Measurements from ENCODE around the gene CSTPP1. TPM values are rescaled to one million over a fixed set of nuclear protein-coding genes. Genes with fewer than 3 reads are reported as not detected.

Gene CSTPP1
- total and polyA plus RNA-seq, 5 donors from 2014 or later: 15.1 to 18.3 (median 15.5) TPM

DNA sequence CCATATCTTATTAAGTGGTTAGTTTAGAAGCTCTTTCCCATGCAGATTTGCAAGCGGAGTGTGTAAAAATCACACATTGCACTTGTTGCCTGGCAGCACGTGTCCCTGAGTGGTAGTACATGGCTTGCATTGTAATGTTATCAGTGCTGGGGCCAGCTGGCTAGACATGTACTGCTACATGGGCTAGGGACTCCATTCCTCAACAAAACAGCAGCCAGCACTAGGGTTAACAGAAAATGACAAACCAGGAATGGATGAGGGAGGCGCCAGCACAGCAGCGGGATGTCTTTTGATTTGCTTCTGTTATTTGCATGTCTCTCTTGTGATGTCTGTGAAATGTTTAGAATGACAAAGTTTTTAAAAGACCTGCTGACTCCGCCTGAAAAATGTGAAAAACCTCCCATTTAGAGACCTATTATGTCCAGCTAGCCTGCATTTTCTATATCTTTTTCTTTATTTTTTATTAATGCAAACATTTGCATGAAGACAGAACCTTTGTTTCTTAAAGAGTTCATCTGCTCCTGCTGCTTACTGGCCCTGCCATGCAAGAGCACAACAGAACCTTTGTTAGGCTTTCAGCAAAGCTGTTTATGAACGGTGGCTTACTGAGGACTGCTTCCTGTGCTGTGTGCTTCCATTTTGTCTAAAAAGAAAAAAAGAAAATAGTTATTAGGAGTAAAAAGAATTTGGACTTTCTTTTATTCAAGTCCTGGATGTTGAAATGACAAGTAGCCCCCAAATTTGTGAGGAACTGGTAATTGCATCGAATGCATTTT lies 40.7 kb downstream of the CSTPP1 start:
- Mint-ChIP-seq H3K27ac (no peak overlapping the region), H3K27me3 (peaks cover 4% of the 10 kb centered on the region), H3K4me3 (no peak overlapping the region), H3K36me3 (peaks cover 6% of the 10 kb centered on the region), H3K4me1 (peaks cover 2 to 14% (median 11%) of the 10 kb centered on the region in 4 donors), H3K9me3 (no peaks in the 10 kb centered on the region)
- DNase-seq (no peak), ATAC-seq (ENCODE audit: low read depth in 2 of 2) (no peak)
- Histone ChIP-seq H3K27ac (ENCODE audit: insufficient read depth, low read length, poor library complexity, severe bottlenecking) (no peak overlapping the region), H3K36me3 (ENCODE audit: control insufficient read depth, insufficient read depth, low read length) (no peaks in the 10 kb centered on the region), H3K4me1 (ENCODE audit: control insufficient read depth, insufficient read depth, low read length, poor library complexity, severe bottlenecking) (no peaks in the 10 kb centered on the region), H3K27me3 (ENCODE audit: control insufficient read depth, insufficient read depth, low read length) (no peaks in the 10 kb centered on the region), H3K4me3 (ENCODE audit: low read depth, low read length) (no peak overlapping the region), H3K9me3 (ENCODE audit: control insufficient read depth in 2 of 2, low read length in 2 of 2) (no peaks in the 10 kb centered on the region)

DNA sequence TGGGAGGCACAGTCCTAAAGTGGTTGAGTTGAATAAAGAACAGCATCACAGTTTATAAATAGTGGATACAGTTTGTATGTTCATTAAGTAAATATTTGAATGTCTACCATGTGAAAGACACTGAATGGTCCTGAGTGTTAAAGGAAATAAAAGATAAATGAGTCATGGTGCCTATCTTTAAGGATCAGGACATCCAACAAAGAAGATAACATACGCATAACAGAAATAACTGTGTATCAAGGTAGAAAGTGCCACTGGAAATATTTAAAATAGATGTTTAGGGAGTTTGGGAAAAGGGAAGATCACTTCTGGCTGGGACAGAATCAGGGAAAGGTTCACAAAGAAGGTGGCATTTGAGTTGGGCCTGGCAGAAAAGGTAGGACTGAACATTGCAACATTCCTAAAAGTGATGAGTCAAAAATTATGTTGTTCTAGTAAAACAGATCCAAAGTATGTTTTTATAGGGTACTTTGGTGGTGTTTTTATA lies 41.5 kb downstream of the CSTPP1 start:
- Mint-ChIP-seq H3K27ac (no peak overlapping the region), H3K36me3 (peaks cover 4% of the 10 kb centered on the region), H3K4me1 (peaks cover 2 to 14% (median 11%) of the 10 kb centered on the region in 4 donors), H3K4me3 (no peak overlapping the region), H3K9me3 (no peaks in the 10 kb centered on the region), H3K27me3 (peaks cover 4% of the 10 kb centered on the region)
- no peaks in the 10 kb centered on the region for H3K36me3 ChIP-seq (ENCODE audit: control insufficient read depth, insufficient read depth, low read length)
- no peaks in the 10 kb centered on the region for H3K9me3 ChIP-seq (ENCODE audit: control insufficient read depth in 2 of 2, low read length in 2 of 2)
- no peak overlapping the region for H3K27ac ChIP-seq (ENCODE audit: insufficient read depth, low read length, poor library complexity, severe bottlenecking)
- ATAC-seq (ENCODE audit: low read depth in 2 of 2) (no peak), DNase-seq (no peak)
- no peak overlapping the region for H3K4me3 ChIP-seq (ENCODE audit: low read depth, low read length)
- no peaks in the 10 kb centered on the region for H3K4me1 ChIP-seq (ENCODE audit: control insufficient read depth, insufficient read depth, low read length, poor library complexity, severe bottlenecking)
- H3K27me3 ChIP-seq (ENCODE audit: control insufficient read depth, insufficient read depth, low read length): no peaks in the 10 kb centered on the region

DNA sequence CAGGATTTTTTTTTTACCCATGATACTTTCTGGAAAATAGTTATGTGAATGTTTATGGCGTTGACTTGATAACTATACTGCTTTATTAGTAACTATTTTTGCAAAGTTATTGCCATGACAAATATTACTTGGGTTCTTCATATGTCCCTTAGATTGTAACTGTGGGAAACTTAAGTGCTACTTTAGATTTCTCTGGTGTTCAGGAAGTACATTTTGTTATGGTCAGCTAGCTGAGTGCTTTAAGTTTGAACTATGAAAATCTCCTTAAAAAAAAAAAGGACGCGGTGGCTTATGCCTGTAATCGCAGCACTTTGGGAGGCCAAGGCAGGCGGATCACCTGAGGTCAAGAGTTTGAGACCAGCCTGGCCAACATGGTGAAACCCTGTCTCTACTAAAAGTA lies 42.8 kb downstream of the CSTPP1 start:
- no peak for ATAC-seq (ENCODE audit: low read depth in 2 of 2)

DNA sequence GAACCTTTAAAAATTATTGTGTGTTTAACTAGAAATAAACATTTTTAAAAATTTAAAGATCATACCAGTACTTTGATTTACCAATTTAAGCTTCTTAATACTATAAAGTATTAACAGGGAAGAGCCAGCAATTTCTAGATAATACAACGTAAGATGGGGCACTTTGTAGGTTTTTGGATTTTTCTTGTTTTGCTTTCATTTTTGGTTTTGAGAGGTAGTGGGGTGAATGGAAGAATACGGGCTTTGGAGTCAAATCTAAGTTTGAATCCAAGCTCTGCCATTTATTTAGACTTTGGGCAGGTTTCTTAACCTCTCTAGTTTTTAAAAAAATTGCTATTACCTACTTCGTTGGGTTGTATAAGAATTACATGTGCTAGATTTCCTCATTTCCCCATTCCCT lies 44.9 kb downstream of the CSTPP1 start:
- no peaks in the 10 kb centered on the region for H3K36me3 Mint-ChIP-seq
- Histone ChIP-seq H3K36me3 (ENCODE audit: control insufficient read depth, insufficient read depth, low read length) (no peaks in the 10 kb centered on the region), H3K4me3 (ENCODE audit: low read depth, low read length) (peak overlapping the region; percentile 28), H3K9me3 (ENCODE audit: control insufficient read depth in 2 of 2, low read length in 2 of 2) (no peaks in the 10 kb centered on the region), H3K27me3 (ENCODE audit: control insufficient read depth, insufficient read depth, low read length) (no peaks in the 10 kb centered on the region), H3K4me1 (ENCODE audit: control insufficient read depth, insufficient read depth, low read length, poor library complexity, severe bottlenecking) (no peaks in the 10 kb centered on the region), H3K27ac (ENCODE audit: insufficient read depth, low read length, poor library complexity, severe bottlenecking) (no peak overlapping the region)
- peaks cover 4% of the 10 kb centered on the region for H3K27me3 Mint-ChIP-seq
- no peaks in the 10 kb centered on the region for H3K9me3 Mint-ChIP-seq
- H3K4me3 Mint-ChIP-seq: peak overlapping the region in 3 of 4 donors; percentile 38 to 49 (median 45)
- H3K4me1 Mint-ChIP-seq: peaks cover 2 to 14% (median 11%) of the 10 kb centered on the region in 4 donors
- H3K27ac Mint-ChIP-seq: no peak overlapping the region
- DNase-seq: peak in 1 of 3 donors; percentile 21
- no peak for ATAC-seq (ENCODE audit: low read depth in 2 of 2)

More for the DNA sequence above, 42.8 kb downstream of the CSTPP1 start:
- peaks cover 2 to 14% (median 11%) of the 10 kb centered on the region in 4 donors for H3K4me1 Mint-ChIP-seq
- peaks cover 3% of the 10 kb centered on the region for H3K36me3 Mint-ChIP-seq
- no peak for DNase-seq
- no peak overlapping the region for H3K27ac Mint-ChIP-seq
- Histone ChIP-seq H3K9me3 (ENCODE audit: control insufficient read depth in 2 of 2, low read length in 2 of 2) (no peaks in the 10 kb centered on the region), H3K4me3 (ENCODE audit: low read depth, low read length) (no peak overlapping the region), H3K36me3 (ENCODE audit: control insufficient read depth, insufficient read depth, low read length) (no peaks in the 10 kb centered on the region), H3K27ac (ENCODE audit: insufficient read depth, low read length, poor library complexity, severe bottlenecking) (no peak overlapping the region), H3K27me3 (ENCODE audit: control insufficient read depth, insufficient read depth, low read length) (no peaks in the 10 kb centered on the region), H3K4me1 (ENCODE audit: control insufficient read depth, insufficient read depth, low read length, poor library complexity, severe bottlenecking) (no peaks in the 10 kb centered on the region)
- peaks cover 4% of the 10 kb centered on the region for H3K27me3 Mint-ChIP-seq
- H3K9me3 Mint-ChIP-seq: no peaks in the 10 kb centered on the region
- H3K4me3 Mint-ChIP-seq: no peak overlapping the region

DNA sequence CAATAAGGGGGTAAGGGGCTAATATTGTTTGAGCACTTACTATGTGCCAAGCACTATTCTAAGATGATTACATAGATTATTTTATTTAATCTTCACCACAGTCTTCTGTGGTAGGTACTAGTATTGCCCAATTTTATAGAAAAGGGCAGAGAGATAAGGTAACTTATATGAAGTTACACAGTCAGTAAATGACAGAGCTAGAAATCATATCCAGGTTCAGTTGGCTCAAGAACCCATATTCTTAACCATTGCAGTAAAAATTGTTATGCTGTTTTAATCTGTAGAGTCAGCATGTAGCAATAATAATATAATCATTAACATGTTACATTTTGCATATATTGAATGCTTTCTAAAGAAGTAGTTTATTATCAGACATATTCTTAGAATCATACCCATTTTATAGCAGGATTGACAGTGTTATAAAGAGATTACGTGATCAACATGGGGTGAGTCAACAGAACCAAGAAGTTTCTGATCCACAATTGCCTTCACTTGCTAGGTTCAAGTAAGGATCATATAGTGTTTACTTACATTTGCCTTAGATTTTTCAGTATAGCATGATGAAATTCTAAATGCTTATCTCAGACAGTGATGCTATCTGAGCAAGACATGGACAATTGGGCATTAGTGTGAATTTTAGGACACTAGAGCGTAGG lies 46.4 kb downstream of the CSTPP1 start:
- DNase-seq (no peak), ATAC-seq (ENCODE audit: low read depth in 2 of 2) (no peak)
- peaks cover 4% of the 10 kb centered on the region for H3K27me3 Mint-ChIP-seq
- H3K4me1 Mint-ChIP-seq: peaks cover 2 to 14% (median 11%) of the 10 kb centered on the region in 4 donors
- Histone ChIP-seq H3K4me3 (ENCODE audit: low read depth, low read length) (no peak overlapping the region), H3K27me3 (ENCODE audit: control insufficient read depth, insufficient read depth, low read length) (no peaks in the 10 kb centered on the region), H3K36me3 (ENCODE audit: control insufficient read depth, insufficient read depth, low read length) (no peaks in the 10 kb centered on the region), H3K9me3 (ENCODE audit: control insufficient read depth in 2 of 2, low read length in 2 of 2) (no peaks in the 10 kb centered on the region), H3K4me1 (ENCODE audit: control insufficient read depth, insufficient read depth, low read length, poor library complexity, severe bottlenecking) (no peaks in the 10 kb centered on the region), H3K27ac (ENCODE audit: insufficient read depth, low read length, poor library complexity, severe bottlenecking) (no peak overlapping the region)
- H3K4me3 Mint-ChIP-seq: no peak overlapping the region
- no peaks in the 10 kb centered on the region for H3K9me3 Mint-ChIP-seq
- peaks cover 4% of the 10 kb centered on the region for H3K36me3 Mint-ChIP-seq
- H3K27ac Mint-ChIP-seq: no peak overlapping the region

DNA sequence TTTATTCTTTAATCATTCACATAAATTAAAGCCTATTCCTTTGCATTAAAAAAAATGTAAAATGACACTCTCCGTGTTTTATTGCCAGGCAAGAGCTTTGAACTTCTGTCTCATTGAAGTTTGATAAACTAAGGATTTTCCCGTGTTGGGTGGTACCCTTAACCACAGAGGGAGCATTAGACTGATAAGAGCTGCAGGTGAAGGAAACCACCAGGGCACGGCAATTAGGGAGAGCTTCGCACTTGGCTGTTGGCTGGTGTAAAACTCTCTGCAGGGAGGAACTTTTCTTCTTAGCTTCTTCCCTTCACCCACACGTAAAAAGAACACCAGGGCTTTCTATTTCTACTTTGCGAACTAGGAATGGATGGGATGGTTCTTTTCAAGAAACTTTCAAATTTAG lies 47.0 kb downstream of the CSTPP1 start:
- H3K27ac ChIP-seq (ENCODE audit: insufficient read depth, low read length, poor library complexity, severe bottlenecking): no peak overlapping the region
- H3K27me3 Mint-ChIP-seq: peaks cover 4% of the 10 kb centered on the region
- no peaks in the 10 kb centered on the region for H3K36me3 ChIP-seq (ENCODE audit: control insufficient read depth, insufficient read depth, low read length)
- H3K4me1 ChIP-seq (ENCODE audit: control insufficient read depth, insufficient read depth, low read length, poor library complexity, severe bottlenecking): no peaks in the 10 kb centered on the region
- H3K27me3 ChIP-seq (ENCODE audit: control insufficient read depth, insufficient read depth, low read length): no peaks in the 10 kb centered on the region
- no peaks in the 10 kb centered on the region for H3K9me3 ChIP-seq (ENCODE audit: control insufficient read depth in 2 of 2, low read length in 2 of 2)
- peaks cover 2 to 14% (median 11%) of the 10 kb centered on the region in 4 donors for H3K4me1 Mint-ChIP-seq
- H3K27ac Mint-ChIP-seq: no peak overlapping the region
- DNase-seq (no peak), ATAC-seq (ENCODE audit: low read depth in 2 of 2) (no peak)
- H3K4me3 ChIP-seq (ENCODE audit: low read depth, low read length): no peak overlapping the region
- H3K4me3 Mint-ChIP-seq: no peak overlapping the region
- H3K36me3 Mint-ChIP-seq: peaks cover 10% of the 10 kb centered on the region
- H3K9me3 Mint-ChIP-seq: peaks cover 0 to 1% (median 0%) of the 10 kb centered on the region in 7 donors

DNA sequence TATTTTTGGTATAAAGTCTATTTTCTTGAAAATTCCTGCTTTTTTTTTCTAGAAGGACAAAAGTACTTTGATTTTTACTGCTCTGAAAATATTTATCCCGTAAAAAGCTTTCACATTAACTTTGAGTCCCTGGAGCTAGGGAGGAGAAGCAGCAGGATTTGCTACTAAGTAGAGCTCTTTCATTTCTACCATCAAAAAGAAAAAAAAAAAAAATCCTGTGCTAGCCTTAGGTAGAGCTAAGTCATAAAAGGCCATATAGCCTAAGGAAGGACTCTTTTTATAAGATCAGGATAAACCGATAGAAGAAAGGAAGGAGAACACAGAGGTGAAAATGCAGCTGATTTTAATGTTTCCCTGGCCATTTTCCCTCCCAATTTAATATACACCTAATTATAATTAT lies 48.0 kb downstream of the CSTPP1 start:
- Histone ChIP-seq H3K4me3 (ENCODE audit: low read depth, low read length) (no peak overlapping the region), H3K4me1 (ENCODE audit: control insufficient read depth, insufficient read depth, low read length, poor library complexity, severe bottlenecking) (no peaks in the 10 kb centered on the region), H3K9me3 (ENCODE audit: control insufficient read depth in 2 of 2, low read length in 2 of 2) (no peaks in the 10 kb centered on the region), H3K27me3 (ENCODE audit: control insufficient read depth, insufficient read depth, low read length) (no peaks in the 10 kb centered on the region), H3K36me3 (ENCODE audit: control insufficient read depth, insufficient read depth, low read length) (no peaks in the 10 kb centered on the region), H3K27ac (ENCODE audit: insufficient read depth, low read length, poor library complexity, severe bottlenecking) (no peak overlapping the region)
- Mint-ChIP-seq H3K27ac (no peak overlapping the region), H3K36me3 (peaks cover 11% of the 10 kb centered on the region), H3K4me1 (peaks cover 2 to 14% (median 11%) of the 10 kb centered on the region in 4 donors), H3K9me3 (peaks cover 0 to 1% (median 0%) of the 10 kb centered on the region in 7 donors), H3K27me3 (peaks cover 4% of the 10 kb centered on the region), H3K4me3 (no peak overlapping the region)
- DNase-seq (no peak), ATAC-seq (ENCODE audit: low read depth in 2 of 2) (no peak)
